Activated naive CD4-positive, alpha-beta T cell treated with anti-CD3 and anti-CD28 coated beads, Interleukin-2, amount 50 U/mL, for 16 hours (primary cell): ENCODE measurements around the gene FGD6.

Experiments
- DNase-seq: peaks from one replicate; pipeline ENCODE4 v3.0.0-alpha.2; 2020

Gene FGD6

GRCh38 chr12:95231190-95231589 is 13.9 kb upstream of the FGD6 start:
- DNase-seq = no peak

GRCh38 chr12:95230313-95230712 is 13.0 kb upstream of the FGD6 start:
- DNase-seq = no peak

- no peak for DNase-seq
Observed at GRCh38 chr12:95229636-95230035, 12.4 kb upstream of the FGD6 start.

GRCh38 chr12:95228617-95229016 is 11.3 kb upstream of the FGD6 start:
- DNase-seq = no peak

GRCh38 chr12:95227818-95228356 is 10.6 kb upstream of the FGD6 start:
- no peak for DNase-seq

- DNase-seq = no peak
Observed at GRCh38 chr12:95225645-95226212, 8.5 kb upstream of the FGD6 start.

- DNase-seq = no peak
Observed at GRCh38 chr12:95224202-95225170, 7.2 kb upstream of the FGD6 start.

- DNase-seq = no peak
Observed at GRCh38 chr12:95220726-95221125, 3.5 kb upstream of the FGD6 start.

- DNase-seq = no peak
Observed at GRCh38 chr12:95220190-95220589, 2.9 kb upstream of the FGD6 start.

GRCh38 chr12:95218150-95219133 is 1.2 kb upstream of the FGD6 start:
- peak; percentile 42 for DNase-seq

- no peak for DNase-seq
Observed at GRCh38 chr12:95216711-95217376, 423 bp downstream of the FGD6 start.

GRCh38 chr12:95215949-95216348 is 1.3 kb downstream of the FGD6 start:
- no peak for DNase-seq

- no peak for DNase-seq
Observed at GRCh38 chr12:95214466-95214865, 2.8 kb downstream of the FGD6 start.

GRCh38 chr12:95213928-95214327 is 3.3 kb downstream of the FGD6 start:
- DNase-seq = no peak

- DNase-seq = no peak
Observed at GRCh38 chr12:95213119-95213518, 4.1 kb downstream of the FGD6 start.

GRCh38 chr12:95212586-95212985 is 4.7 kb downstream of the FGD6 start:
- DNase-seq = no peak

- DNase-seq = no peak
Observed at GRCh38 chr12:95208678-95209077, 8.6 kb downstream of the FGD6 start.

GRCh38 chr12:95207407-95207806 is 9.9 kb downstream of the FGD6 start:
- DNase-seq = no peak

GRCh38 chr12:95206916-95207315 is 10.4 kb downstream of the FGD6 start:
- no peak for DNase-seq

GRCh38 chr12:95205685-95206084 is 11.6 kb downstream of the FGD6 start:
- DNase-seq = no peak

GRCh38 chr12:95205016-95205624 is 12.1 kb downstream of the FGD6 start:
- DNase-seq = no peak
